NCI-H2107 treated with DMSO at 0.1 percent for 48 hours (cell line): Measurements from ENCODE around the gene ASB13.

Source experiments
- DNase-seq: peaks from one replicate; lab custom pipeline; 2025; ENCODE audit not compliant: unreplicated experiment; lab: John Stamatoyannopoulos, UW

ASB13 gene

DNA sequence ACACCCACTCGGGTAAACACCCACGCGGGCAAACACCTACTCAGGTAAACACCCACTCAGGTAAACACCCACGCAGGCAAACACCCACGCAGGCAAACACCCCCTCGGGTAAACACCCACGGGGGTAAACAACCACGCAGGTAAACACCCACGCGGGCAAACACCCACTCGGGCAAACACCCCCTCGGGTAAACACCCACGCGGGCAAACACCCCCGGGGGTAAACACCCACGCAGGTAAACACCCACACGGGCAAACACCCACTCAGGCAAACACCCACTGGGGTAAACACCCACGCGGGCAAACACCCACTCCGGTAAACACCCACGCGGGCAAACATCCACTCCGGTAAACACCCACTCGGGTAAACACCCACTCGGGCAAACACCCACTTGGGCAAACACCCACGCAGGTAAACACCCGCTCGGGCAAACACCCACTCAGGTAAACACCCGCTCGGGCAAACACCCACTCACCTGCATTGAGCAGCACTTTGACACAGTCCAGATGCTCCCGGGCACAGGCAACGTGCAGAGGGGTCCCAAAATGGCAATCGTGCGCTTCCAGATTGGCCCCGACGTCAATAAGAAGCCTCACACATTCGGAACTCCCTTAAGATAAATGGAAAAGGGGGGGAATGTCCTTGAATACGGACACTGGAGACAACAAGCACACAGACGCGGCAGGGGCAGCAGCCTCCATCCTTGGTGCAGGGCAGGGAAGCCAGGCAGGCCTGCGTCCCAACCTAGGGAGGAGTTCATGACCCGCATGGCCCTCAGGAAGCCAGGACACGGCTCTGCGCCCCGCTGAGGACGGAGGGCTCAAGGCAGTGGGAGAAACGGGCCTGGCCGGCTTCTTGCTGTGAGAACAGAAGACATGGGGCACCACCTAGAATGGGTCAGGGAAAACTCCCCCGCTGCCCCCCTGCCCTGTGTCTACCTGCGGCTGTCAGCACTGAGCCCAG, 17.6 kb downstream of the ASB13 start:
- DNase-seq, result no peak

- DNase-seq, result no peak
Measured at GRCh38 chr10:5647507-5648240, 18.7 kb downstream of the ASB13 start.

DNA sequence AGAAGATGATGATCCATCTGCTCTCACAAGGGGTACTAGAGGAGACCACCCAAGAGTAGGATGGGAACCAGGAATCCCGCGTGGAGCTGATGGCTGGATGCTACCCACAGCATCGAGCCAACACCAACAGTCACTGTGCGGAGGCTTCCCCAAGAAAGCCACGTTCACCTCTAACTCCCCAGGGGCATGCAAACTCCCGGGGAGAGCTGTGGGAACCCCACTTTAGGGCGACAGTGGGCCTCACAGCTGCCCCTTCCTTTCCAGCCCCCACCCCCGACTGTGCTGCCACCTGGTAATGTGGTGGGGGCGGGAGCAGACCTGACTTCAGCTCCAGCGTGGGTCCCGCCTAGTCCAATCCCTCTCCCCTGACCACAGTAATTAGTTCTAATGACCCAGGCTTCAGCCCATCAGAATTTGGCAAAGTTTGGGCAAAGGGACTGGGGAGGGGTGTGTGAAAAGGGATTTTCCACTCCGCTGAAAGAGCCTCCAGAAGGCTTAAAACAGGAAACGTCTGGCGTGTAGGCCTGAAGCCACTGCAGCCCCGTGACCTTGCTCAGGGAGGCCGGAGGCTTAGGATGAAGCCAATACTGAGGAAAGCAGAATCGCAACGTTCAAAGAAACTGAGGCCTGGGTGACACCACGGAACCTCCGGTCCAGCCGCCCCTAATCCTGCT, 20.3 kb downstream of the ASB13 start:
- DNase-seq, result no peak

- DNase-seq, result no peak
Measured at GRCh38 chr10:5645375-5645774, 21.0 kb downstream of the ASB13 start.

DNA sequence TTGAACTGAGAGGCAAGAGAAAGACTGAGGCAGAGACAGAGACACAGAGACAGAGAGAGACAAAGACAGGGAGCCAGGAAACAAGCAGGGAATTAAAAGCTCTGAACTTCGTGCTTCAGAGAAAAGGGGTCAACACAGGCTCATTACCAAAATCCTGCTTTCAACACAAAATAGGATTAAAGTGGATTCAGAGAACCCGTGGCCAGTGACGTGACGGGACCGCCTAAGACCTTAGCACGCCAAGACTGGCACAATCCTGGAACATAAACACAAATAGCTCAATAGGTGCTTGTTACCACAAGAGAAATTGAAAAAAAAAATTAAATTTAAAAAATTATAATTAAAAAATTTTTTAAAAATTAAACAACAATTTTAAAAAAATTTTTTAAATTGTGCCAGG, 21.5 kb downstream of the ASB13 start:
- DNase-seq, result no peak

DNA sequence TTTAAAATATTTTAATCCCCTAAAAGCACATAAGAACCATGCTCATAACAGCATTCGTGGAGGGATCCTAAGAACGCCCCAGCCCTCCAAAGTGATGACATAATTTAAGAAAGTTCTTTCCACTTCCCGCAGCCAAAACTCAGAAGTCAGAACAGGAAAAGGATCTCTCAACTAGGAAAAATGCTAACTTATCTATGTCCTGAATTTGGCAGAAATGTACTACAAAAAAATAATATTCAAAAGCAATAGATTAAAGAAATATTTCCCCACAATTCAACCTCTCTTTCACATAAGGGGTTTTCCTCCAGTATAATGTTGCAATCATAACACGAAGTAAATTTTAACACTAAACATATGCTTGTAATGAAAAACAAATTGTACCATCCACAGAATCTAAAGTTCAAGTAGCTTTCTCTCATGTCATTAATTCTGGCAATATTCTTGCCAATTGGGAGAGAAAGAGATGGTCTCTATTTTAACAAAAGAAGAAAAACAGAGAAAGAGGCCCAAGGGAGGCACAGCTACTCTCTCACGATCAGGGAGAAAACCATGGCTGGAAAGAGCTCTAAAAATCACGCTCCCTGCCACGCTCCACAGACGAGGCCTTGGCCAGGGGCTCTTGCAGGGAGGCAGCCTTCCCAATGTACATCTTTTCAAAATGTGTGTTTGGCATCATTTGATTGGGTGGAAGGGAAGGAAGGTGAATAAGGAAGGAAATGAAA, 22.9 kb downstream of the ASB13 start:
- DNase-seq, result no peak

DNA sequence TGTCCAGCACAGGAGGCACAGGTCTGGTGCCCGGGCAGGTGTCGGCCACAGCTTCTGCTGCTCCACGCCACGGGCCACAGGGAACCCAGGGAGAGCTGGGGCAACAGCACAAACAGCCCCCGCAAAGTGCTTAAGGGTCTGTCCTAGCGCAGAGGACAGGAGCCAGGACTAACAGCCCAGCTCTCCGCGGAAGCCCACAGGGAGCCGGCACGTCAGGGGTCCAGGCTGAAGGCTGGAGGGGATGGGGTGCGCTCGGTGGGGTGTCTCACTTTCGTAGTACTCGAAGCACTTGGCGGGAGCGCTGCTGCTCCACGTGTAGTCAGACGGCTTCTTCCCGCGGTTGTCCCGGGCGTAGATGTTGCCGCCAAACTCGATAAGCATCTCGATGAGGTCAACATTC, 24.9 kb downstream of the ASB13 start:
- DNase-seq, result no peak

DNA sequence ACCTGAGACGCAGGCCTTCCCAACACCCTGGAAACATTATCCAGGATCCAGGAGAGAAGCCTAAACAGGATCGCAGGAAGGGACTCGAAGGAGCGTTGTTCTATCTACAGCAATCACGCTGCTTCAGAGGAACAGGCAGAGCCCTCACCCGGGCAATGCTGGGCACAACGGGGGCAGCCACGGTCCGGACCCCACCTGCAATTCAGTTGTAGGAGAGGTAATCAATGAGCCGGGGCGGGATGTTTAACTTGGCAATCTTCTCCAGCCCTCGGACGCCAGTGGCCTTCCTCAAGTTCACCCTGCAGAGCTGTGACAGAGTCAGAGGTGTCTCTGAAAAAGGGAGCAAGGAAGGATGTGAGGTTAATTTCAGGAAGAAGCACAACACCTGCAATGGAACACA, 25.9 kb downstream of the ASB13 start:
- no peak for DNase-seq

DNA sequence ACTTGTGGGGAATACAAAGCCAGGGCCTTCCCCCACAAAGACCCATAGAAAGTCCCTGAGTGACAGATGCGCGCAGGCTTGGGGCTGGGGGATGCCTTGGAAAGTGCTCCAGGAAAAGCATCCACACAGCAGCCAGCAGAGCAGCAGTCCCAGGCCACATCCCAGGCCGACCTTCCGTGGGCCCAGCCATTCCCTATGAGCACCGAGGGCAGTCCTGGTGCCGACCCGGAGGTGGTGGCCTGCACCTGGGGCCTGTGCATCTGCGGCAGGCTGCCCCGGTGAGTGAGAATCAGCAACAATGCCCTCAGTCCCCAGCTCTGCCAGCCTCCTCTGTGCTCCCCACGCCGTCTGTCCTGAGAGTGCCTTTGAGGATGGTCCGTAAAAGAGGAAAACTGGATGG, 26.4 kb downstream of the ASB13 start:
- DNase-seq, result no peak

DNA sequence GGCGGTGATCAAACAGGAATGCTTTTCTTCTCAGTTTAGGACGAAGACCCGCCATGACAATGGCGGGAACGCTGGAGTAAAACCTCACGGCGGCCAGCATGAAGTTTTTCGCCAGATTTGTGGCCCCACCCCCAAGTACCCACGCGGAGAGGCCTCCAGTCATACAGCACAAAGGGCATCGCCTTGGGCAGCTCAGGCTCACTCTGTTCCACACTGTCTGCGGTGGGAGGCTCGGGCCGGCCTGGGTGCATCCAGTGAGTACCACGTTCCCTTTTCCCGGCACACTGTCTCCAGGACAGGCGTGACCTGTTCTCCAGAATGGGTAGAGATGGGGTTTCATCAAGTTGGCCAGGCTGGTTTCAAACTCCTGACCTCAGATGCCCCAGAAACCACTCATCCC, 27.3 kb downstream of the ASB13 start:
- DNase-seq, result no peak

- DNase-seq, result no peak
Measured at GRCh38 chr10:5638494-5638893, 27.9 kb downstream of the ASB13 start.

- no peak for DNase-seq
Measured at GRCh38 chr10:5634918-5635317, 31.5 kb downstream of the ASB13 start.

DNA sequence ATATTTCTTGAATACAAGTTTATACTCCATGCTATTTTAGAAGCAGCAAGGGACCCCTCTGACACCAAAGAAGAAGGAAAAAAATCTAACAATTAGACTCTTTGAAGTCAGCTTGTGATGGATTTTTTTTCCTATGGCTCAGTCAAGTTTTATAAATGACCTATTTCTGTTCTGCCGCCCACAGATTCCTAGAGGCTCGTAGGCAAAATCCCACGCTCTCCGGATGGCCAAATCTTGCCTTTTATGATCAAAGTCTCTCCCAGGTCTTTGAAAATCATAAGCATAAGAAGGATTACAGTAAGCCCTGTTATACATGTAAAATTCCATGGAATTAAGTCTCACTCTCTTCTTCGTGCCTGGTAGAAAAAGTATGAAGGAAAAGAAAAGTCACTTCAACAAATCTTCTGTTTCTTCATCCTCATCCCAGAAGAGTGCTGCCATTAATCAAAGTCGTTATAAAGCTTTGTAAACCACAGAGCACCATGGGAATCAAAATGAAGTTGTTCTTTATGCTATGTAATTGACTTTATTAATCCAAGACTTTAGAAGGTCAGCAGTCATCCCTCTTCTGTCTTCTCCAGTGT, 33.1 kb downstream of the ASB13 start:
- DNase-seq, result no peak

- DNase-seq, result no peak
Measured at GRCh38 chr10:5632446-5632845, 33.9 kb downstream of the ASB13 start.

- DNase-seq, result no peak
Measured at GRCh38 chr10:5631936-5632335, 34.5 kb downstream of the ASB13 start.

DNA sequence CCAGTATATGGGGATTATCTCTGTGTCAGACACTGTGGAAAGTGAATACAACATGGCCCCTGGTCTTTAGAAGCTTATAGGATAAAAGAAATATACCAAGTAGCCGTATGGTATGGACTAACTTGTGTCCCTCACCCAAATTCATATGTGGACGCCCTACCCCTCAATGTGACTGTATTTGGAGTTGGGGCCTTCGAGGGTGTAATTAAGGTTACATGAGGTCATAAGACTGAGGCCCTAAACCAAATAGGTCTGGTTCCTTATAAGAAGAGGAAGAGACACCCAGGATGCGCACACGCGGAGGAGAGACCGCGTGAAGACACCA, 36.3 kb downstream of the ASB13 start:
- no peak for DNase-seq

DNA sequence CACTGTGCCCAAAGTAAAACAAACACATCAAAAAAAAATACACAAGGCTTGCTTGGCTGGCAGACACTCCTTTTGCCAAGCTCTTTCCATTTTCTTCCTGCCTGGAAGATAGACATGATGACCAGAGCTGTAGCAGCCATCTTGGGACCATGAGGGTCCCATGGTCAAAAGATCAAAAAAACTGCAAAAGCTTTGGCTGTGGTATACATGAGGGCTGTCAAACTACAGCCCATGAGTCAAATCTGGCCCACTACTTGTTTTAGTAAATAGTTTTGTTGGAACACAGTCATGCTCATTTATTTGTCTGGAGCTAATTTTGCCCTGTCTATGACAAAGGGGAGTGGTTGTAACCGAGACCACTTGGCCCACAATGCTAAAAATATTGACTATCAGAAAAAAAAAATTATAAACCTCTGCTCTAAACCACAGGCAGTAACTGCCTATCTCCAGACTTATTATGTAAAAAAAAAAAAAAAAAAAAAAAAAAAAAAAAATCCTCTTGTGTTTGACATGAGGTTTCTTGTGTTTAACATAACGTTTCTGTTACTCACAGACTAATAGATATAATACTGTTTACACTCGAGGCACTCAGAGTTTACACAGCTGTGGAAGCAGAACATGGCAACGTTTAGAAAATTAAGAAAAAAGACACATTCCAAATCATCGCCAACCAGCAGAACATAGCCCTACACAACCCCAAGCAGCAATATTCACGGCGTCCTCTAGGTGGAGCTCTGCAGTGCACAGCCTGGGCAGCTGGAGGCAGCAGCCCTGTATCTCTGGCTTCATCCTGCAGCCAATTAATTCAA, 36.9 kb downstream of the ASB13 start:
- peak; percentile 43 for DNase-seq

GRCh38 chr10:5628451-5629302, 37.7 kb downstream of the ASB13 start:
- no peak for DNase-seq

- no peak for DNase-seq
Measured at GRCh38 chr10:5627486-5628044, 38.8 kb downstream of the ASB13 start.
